ENCODE data around the gene BSPRY. TPM values are rescaled to one million over a fixed set of nuclear protein-coding genes. Genes with fewer than 3 reads are reported as not detected.

Gene BSPRY
- total and polyA plus RNA-seq, 7 donors = 0.27 to 23.6 (median 0.66) TPM

DNA sequence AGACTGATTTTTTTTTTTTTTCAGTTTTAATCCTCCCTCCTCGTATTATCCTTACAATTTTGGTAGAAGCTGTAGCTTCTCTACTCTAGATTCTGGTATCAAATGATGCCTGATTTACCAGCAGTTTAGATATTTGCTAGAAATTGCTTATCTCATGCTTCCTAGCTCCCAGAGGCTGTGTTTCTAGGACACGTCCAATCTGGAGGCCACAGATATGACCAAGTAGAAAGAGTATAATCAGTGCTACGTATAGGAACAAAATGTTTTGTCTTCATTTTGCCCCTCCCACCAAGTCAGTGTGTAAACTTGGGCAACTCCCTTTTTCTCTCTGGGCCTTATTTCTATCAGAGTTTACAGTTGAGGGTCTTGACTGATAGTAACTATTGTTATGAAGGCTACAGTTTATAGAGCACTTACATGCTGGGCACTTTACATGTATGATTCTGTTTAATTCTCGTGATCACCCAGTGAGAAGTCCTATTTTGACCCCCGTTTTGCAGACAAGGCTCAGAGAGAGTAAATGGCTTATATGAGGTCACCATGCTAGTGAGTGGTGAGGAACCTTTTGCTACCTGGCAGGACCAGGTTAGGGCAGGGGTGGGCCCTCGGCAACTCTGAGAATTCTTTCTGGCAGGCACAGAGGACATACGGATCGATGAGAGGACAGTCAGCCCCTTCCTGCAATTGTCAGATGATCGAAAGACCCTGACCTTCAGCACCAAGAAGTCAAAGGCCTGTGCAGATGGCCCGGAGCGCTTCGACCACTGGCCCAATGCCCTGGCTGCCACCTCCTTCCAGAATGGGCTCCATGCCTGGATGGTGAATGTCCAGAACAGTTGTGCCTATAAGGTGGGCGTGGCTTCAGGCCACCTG, 19.9 kb downstream of the BSPRY start:
- Histone ChIP-seq H3K36me3 (peaks cover 6 to 20% (median 8%) of the 10 kb centered on the region in 4 donors), H3K4me1 (no peaks in the 10 kb centered on the region), H3K4me3 (no peak overlapping the region), H3K27ac (no peak overlapping the region), H3K9me3 (no peaks in the 10 kb centered on the region), H3K27me3 (no peaks in the 10 kb centered on the region)
- DNase-seq = no peak
- intact Hi-C loops (cut with DNase I) = no loop called here
- 67 to 80% methylated on average over 13 of the region's 13 CpGs for WGBS, 2 donors
- TF ChIP-seq POLR2A (IDR thresholded peaks at IDR 0.05) (no peak), POLR2AphosphoS5 (IDR thresholded peaks at IDR 0.05) (no peak), EP300 (IDR thresholded peaks at IDR 0.05) (no peak)
- TF ChIP-seq, protein P1, sequence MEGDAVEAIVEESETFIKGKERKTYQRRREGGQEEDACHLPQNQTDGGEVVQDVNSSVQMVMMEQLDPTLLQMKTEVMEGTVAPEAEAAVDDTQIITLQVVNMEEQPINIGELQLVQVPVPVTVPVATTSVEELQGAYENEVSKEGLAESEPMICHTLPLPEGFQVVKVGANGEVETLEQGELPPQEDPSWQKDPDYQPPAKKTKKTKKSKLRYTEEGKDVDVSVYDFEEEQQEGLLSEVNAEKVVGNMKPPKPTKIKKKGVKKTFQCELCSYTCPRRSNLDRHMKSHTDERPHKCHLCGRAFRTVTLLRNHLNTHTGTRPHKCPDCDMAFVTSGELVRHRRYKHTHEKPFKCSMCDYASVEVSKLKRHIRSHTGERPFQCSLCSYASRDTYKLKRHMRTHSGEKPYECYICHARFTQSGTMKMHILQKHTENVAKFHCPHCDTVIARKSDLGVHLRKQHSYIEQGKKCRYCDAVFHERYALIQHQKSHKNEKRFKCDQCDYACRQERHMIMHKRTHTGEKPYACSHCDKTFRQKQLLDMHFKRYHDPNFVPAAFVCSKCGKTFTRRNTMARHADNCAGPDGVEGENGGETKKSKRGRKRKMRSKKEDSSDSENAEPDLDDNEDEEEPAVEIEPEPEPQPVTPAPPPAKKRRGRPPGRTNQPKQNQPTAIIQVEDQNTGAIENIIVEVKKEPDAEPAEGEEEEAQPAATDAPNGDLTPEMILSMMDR (IDR thresholded peaks at IDR 0.05) = no peak

DNA sequence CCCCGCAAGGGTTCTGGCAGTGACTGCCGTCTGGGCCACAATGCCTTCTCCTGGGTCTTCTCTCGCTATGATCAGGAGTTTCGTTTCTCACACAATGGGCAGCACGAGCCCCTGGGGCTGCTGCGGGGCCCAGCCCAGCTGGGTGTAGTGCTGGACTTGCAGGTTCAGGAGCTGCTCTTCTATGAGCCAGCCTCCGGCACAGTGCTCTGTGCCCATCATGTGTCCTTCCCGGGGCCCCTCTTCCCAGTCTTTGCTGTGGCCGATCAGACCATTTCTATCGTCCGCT, 20.5 kb downstream of the BSPRY start:
- Histone ChIP-seq H3K36me3 (peaks cover 6 to 25% (median 9%) of the 10 kb centered on the region in 4 donors), H3K9me3 (no peaks in the 10 kb centered on the region), H3K27ac (no peak overlapping the region), H3K4me3 (no peak overlapping the region), H3K4me1 (peaks cover 0 to under 1% (median 0%) of the 10 kb centered on the region in 4 donors), H3K27me3 (no peaks in the 10 kb centered on the region)
- intact Hi-C loops (cut with DNase I) = no loop called here
- TF ChIP-seq POLR2AphosphoS5 (IDR thresholded peaks at IDR 0.05) = no peak
- TF ChIP-seq POLR2A (IDR thresholded peaks at IDR 0.05) = no peak
- DNase-seq = no peak
- WGBS, 2 donors = 72 to 87% methylated on average over 11 of the region's 11 CpGs

DNA sequence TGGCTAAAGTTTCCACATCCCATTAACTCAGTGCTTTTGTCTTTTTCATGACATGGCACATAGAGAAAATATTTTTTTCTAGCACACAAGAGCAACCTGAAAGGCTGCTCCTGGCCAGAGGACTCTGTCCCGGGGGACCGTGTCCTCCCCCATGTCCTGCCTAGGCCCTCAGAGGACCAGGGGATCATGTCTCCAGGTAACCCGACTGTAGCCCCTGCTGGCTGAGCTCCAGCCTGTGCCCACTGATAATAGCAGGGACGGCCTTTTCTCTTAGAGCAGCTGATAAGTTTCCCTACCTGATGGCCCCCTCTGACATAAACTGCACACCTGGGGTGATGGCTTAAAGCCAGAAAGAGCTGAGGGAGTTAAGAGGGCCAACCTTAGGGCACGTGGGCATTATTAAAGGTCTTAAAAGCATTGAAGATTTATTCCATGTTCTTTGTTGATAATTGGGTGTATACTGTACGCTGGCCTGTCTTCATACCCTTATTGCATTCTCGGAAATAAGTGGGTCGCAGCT, 21.5 kb downstream of the BSPRY start:
- TF ChIP-seq POLR2AphosphoS5 (IDR thresholded peaks at IDR 0.05) (no peak), POLR2A (IDR thresholded peaks at IDR 0.05) (no peak), EP300 (IDR thresholded peaks at IDR 0.05) (no peak)
- TF ChIP-seq, protein P1 (IDR thresholded peaks at IDR 0.05) = no peak

DNA sequence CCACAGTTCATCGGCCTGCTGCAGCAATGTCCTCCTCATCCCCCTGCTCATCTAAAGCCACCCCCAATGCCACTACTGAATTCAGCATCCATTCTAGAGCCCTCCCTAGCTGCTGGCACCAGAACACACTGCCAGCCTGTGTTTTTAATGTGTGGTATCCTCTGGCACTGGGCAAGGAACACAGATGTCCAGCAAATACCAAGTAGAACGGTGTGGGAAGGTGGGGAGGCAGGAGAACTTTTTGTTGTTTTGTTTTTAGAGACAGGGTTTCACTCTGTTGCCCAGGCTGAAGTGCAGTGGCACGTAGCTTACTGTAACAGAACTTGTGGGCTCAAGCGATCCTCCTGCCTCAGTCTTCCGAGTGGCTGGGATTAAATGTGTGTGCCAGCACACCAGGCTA, 22.7 kb downstream of the BSPRY start:
- intact Hi-C loops (cut with DNase I) = no loop called here
- no peak for DNase-seq
- 90 to 91% methylated on average over 5 of the region's 5 CpGs for WGBS, 2 donors
- no peak overlapping the region for H3K27ac ChIP-seq
- H3K9me3 ChIP-seq = no peaks in the 10 kb centered on the region
- peaks cover 0 to 17% (median 11%) of the 10 kb centered on the region in 4 donors for H3K4me1 ChIP-seq
- no peaks in the 10 kb centered on the region for H3K27me3 ChIP-seq
- no peak overlapping the region for H3K4me3 ChIP-seq
- H3K36me3 ChIP-seq = peaks cover 6 to 25% (median 11%) of the 10 kb centered on the region in 4 donors
- TF ChIP-seq POLR2A (IDR thresholded peaks at IDR 0.05) (no peak), EP300 (IDR thresholded peaks at IDR 0.05) (no peak), POLR2AphosphoS5 (IDR thresholded peaks at IDR 0.05) (no peak)
- TF ChIP-seq, protein P1 (IDR thresholded peaks at IDR 0.05) = no peak

More for the DNA sequence above, 21.5 kb downstream of the BSPRY start:
- Histone ChIP-seq H3K27ac (no peak overlapping the region), H3K9me3 (no peaks in the 10 kb centered on the region), H3K36me3 (peaks cover 6 to 25% (median 11%) of the 10 kb centered on the region in 4 donors), H3K27me3 (no peaks in the 10 kb centered on the region), H3K4me1 (peaks cover 0 to 11% (median 6%) of the 10 kb centered on the region in 4 donors), H3K4me3 (no peak overlapping the region)
- WGBS, 2 donors = 63 to 83% methylated on average over 8 of the region's 8 CpGs
- intact Hi-C loops (cut with DNase I) = no loop called here
- DNase-seq = no peak

DNA sequence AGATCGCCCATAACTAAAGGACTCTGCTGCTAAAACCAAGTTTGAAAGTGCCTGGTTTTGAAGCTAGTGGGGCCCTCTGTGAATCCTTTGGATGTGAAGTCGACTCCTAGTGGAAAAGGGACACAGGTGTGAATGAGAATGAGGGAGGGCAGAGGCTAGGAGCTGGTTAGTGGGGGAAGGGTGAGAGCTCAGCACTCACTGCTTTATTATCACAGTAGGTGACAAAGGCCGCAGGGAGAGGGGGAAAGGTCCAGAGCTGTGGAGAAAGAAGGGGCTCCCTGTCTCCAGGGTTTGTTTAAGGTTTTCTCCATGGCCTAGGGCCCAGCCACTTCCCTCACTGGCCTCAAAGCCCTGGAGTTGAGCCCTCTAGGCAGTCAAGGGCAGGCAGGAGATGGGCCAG, 23.9 kb downstream of the BSPRY start:
- WGBS, 2 donors = 40 to 71% methylated on average over 3 of the region's 3 CpGs
- intact Hi-C loops (cut with DNase I) = no loop called here
- Histone ChIP-seq H3K4me3 (no peak overlapping the region), H3K27ac (no peak overlapping the region), H3K27me3 (no peaks in the 10 kb centered on the region), H3K36me3 (peaks cover 6 to 25% (median 11%) of the 10 kb centered on the region in 4 donors), H3K4me1 (peaks cover 0 to 21% (median 12%) of the 10 kb centered on the region in 4 donors), H3K9me3 (no peaks in the 10 kb centered on the region)
- TF ChIP-seq, protein P1 (IDR thresholded peaks at IDR 0.05) = no peak
- TF ChIP-seq POLR2A (IDR thresholded peaks at IDR 0.05) (no peak), EP300 (IDR thresholded peaks at IDR 0.05) (no peak)
- no peak for DNase-seq
